T-helper 17 cell (primary cell): ENCODE measurements around the gene FTO. TPM values are rescaled to one million over a fixed set of nuclear protein-coding genes. Genes with fewer than 3 reads are reported as not detected.

Source experiments
- ATAC-seq: fragments of 150-1000 bp; cut with Tn5 transposase; 2 replicates; pipeline ENCODE4 v1.10.0; 2021; ENCODE audit warnings: mild to moderate bottlenecking, moderate library complexity
- DNase-seq, 3 donors: peaks; one replicate each; pipeline versions ENCODE4 v3.0.0 to v3.0.0-alpha.2; 2020 to 2021
- H3K9me3 ChIP-seq: one replicate; pipeline ENCODE4 v1.7.0; 2013; ENCODE audit warnings: low read length, mild to moderate bottlenecking; ENCODE audit not compliant: control insufficient read depth, poor library complexity, severe bottlenecking
- H3K27ac Mint-ChIP-seq: one replicate; pipeline ENCODE4 v1.8.0; 2022; ENCODE audit warnings: mild to moderate bottlenecking, moderate library complexity, mixed read lengths
- H3K27me3 Mint-ChIP-seq: one replicate; pipeline ENCODE4 v1.8.0; 2022; ENCODE audit warnings: mixed read lengths
- H3K36me3 Mint-ChIP-seq: one replicate; pipeline ENCODE4 v1.8.0; 2022; ENCODE audit warnings: low read depth, mixed read lengths
- H3K4me1 Mint-ChIP-seq: one replicate; pipeline ENCODE4 v1.8.0; 2022; ENCODE audit warnings: mild to moderate bottlenecking, mixed read lengths
- H3K4me3 Mint-ChIP-seq: one replicate; pipeline ENCODE4 v1.8.0; 2022; ENCODE audit warnings: mild to moderate bottlenecking, moderate library complexity, mixed read lengths
- total RNA-seq, 4 donors: library from RNA in 2 of 4; stranded (reverse) in 2 of 4; gene quantifications; one replicate each; pipeline ENCODE4 v1.2.3 and lab custom pipeline; 2022 to 2026

The FTO gene
- total RNA-seq, 2 donors from 2014 or later, result 53.0 to 53.3 TPM

DNA sequence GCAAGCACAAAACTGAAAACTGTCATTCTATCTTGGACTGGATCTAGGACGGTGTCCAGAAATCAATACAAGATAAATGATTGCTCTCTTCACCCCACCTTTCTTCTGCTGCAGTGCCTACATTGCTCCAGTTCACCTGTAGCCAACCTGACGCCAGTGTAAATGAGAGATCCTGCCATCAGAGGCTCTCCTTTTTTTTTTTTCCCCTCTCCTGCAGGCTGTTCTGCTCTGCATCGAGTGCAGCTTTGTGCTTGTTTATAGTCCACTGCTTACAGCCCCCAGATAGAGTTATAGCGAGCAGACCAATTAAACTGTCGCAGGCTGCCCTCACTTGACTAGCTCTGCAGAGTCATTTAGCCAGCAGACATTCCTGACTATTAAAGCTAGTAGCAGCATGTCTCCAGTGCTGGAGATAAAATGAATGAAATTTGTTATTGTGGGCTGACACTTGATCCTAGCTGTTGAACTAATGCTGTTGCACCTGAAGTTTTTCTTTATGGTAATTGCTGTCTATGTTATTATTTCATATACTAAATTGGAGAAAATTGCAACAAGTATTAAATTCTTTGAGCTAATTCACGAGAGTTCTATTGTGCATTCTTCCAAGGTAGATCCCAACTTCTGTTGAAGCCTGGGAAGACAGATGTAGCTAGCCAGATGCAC, 257.1 kb downstream of the FTO start:
- H3K27ac Mint-ChIP-seq, result no peak overlapping the region
- H3K4me3 Mint-ChIP-seq, result no peak overlapping the region
- no peaks in the 10 kb centered on the region for H3K27me3 Mint-ChIP-seq
- ATAC-seq (no peak), DNase-seq (no peak)
- H3K9me3 ChIP-seq, result no peaks in the 10 kb centered on the region
- H3K4me1 Mint-ChIP-seq, result peaks cover 3% of the 10 kb centered on the region
- peaks cover 6% of the 10 kb centered on the region for H3K36me3 Mint-ChIP-seq

DNA sequence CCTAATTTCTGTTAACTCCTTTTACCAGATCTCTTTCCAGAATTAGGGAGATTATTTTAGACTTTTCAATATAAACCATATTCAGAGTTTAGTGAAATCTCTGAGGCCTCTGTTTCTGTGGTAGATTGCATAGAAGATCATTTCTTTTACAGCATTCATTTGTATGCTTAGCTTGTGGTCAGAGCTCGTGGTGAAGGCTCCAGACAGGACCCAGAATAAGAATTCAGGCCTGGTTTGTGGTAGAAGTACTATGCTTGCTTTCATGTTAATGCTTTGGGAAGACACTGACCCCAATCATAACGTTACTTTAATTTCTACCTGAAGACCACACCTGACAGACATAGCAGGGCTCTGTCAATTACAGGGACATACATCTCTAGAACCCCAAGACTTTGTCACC, 258.1 kb downstream of the FTO start:
- Mint-ChIP-seq H3K27me3 (no peaks in the 10 kb centered on the region), H3K36me3 (peaks cover 6% of the 10 kb centered on the region), H3K27ac (no peak overlapping the region), H3K4me3 (no peak overlapping the region), H3K4me1 (no peaks in the 10 kb centered on the region)
- H3K9me3 ChIP-seq, result no peaks in the 10 kb centered on the region
- no peak for DNase-seq
- ATAC-seq, result no peak

DNA sequence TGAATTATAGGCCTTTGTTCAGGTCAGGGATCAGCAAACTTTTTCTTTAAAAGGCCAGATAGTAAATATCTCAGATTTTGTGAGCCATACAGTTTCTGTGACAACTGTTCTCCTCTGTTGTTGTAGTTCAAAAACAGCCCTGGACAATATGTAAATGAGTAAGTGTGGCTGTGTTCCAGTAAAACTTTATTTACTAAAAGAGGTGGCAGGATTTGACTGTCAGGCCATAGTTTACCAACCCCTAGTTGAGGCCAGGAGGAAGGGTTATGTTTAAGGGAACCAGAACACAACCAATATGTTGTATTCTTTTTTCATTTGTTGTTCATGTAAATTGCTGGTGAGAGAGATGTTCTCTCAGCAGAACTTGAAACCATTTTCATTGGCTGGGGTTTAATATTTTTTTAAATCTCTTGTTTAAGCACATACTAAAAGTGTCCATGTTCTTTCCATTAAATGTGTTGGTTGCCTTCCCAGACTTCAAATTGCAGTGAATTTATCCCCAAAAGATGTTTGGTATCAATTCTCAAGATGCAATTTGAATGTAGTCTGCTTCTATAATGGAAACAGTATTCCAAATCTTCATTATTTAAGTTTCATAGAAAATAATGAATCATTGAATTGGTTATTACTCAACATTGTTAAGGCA, 260.3 kb downstream of the FTO start:
- Mint-ChIP-seq H3K36me3 (peaks cover 6% of the 10 kb centered on the region), H3K4me1 (no peaks in the 10 kb centered on the region)

DNA sequence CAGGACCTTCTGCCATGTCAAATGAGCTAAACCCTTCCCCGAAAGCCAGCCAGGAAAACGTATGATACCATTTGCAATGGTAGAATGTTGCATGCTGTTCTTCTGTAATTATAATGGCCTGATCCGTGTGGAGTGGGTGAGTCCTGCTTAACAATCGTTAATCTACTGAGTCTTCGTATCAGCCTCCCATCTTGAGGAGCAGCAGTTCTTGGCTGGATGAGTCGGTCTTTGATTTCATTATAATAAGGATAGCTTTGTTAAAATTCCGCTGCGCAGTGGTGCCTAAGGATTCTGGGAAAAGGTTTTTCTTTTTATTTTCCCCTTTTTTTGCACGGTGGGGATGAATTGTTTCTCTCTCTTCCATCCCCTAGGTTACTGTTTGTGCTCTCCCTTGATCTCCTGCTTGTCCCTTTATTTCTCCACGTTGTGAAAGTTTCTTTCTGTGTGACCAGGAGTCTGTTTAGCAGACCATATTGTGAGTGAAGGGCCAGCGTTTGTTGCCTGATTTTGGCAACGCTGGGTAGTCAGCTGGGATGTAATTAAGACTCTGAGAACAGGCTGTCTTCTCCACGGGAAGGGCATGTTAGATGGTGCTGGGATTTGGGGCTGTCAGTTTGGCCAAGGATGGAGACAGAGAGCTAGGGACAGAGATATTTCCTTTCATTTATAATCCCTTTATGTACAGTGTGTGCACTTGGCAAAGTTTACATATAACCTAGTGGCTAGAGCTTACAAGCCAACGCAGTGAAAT, 263.0 kb downstream of the FTO start:
- Mint-ChIP-seq H3K4me3 (no peak overlapping the region), H3K27me3 (no peaks in the 10 kb centered on the region), H3K4me1 (peaks cover 4% of the 10 kb centered on the region), H3K36me3 (no peaks in the 10 kb centered on the region), H3K27ac (no peak overlapping the region)
- H3K9me3 ChIP-seq, result no peaks in the 10 kb centered on the region
- ATAC-seq, result no peak
- DNase-seq, result no peak

More for the DNA sequence above, 260.3 kb downstream of the FTO start:
- no peak overlapping the region for H3K27ac Mint-ChIP-seq
- H3K4me3 Mint-ChIP-seq, result no peak overlapping the region
- no peaks in the 10 kb centered on the region for H3K9me3 ChIP-seq
- no peaks in the 10 kb centered on the region for H3K27me3 Mint-ChIP-seq
- no peak for ATAC-seq
- no peak for DNase-seq

DNA sequence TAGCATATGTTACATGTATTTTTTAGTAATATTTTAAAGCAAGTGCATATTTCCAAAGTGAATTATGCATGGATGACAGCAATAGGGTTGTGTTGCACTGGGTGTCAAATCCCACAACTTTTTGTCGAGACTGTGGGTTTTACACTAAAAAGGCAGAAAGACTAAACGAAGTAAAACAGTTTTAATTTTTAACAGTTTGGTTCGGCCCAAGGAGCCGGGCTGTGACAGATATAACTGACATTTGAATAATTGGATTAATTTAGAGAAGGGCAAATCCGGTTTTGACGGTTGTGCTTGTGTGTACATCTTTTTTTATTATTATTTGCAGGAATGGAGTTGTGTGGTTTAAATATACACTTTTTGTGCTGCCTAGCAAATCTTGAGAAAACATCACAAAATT, 263.6 kb downstream of the FTO start:
- peaks cover 4% of the 10 kb centered on the region for H3K4me1 Mint-ChIP-seq
- no peak for DNase-seq
- no peak for ATAC-seq
- H3K9me3 ChIP-seq, result no peaks in the 10 kb centered on the region
- H3K36me3 Mint-ChIP-seq, result no peaks in the 10 kb centered on the region
- no peak overlapping the region for H3K4me3 Mint-ChIP-seq
- H3K27ac Mint-ChIP-seq, result no peak overlapping the region
- H3K27me3 Mint-ChIP-seq, result no peaks in the 10 kb centered on the region

DNA sequence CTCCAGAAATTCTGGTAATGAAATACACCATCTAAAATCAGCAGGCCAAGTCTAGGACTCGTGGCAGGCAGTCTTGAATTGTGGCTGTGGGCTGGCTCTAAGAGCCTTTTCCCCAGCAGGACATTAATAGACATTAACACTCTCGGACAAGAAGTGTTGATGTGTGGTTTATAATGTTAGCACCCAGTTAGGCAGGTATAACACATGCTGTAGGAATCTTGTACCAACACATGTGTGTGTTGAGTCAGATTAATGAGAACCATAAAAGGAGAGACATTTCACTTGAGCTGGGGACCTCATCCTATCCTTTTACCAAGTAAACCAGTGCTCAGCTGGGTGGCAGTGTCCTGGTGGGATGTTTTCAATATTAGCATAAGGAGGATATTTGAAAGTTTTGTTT, 264.5 kb downstream of the FTO start:
- Mint-ChIP-seq H3K4me3 (no peak overlapping the region), H3K4me1 (peaks cover 7% of the 10 kb centered on the region), H3K27ac (peak overlapping the region; percentile 4), H3K27me3 (no peaks in the 10 kb centered on the region), H3K36me3 (no peaks in the 10 kb centered on the region)
- H3K9me3 ChIP-seq, result no peaks in the 10 kb centered on the region
- DNase-seq (no peak), ATAC-seq (no peak)

DNA sequence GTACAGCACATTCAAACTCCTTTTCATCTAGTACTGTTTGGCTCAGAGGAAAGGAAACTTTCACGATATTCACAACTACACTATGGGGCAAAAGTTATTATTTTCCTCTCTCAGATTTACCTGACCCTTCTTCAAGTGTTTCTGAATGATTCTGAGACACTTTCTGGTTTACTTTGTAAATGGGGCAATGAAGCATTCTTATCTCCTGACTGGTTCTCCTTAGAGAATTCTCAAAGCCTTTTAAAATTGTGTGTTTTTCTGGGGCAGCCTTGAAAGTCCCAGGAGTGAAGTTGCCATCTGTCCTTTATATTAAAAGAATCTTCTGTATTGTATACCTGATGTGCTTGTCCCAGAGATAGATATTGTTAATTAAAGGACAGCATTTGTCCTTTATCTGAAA, 264.9 kb downstream of the FTO start:
- Mint-ChIP-seq H3K36me3 (no peaks in the 10 kb centered on the region), H3K27ac (peak overlapping the region; percentile 4), H3K4me3 (no peak overlapping the region), H3K4me1 (peaks cover 8% of the 10 kb centered on the region), H3K27me3 (no peaks in the 10 kb centered on the region)
- ATAC-seq, result no peak
- no peaks in the 10 kb centered on the region for H3K9me3 ChIP-seq
- DNase-seq, result no peak

DNA sequence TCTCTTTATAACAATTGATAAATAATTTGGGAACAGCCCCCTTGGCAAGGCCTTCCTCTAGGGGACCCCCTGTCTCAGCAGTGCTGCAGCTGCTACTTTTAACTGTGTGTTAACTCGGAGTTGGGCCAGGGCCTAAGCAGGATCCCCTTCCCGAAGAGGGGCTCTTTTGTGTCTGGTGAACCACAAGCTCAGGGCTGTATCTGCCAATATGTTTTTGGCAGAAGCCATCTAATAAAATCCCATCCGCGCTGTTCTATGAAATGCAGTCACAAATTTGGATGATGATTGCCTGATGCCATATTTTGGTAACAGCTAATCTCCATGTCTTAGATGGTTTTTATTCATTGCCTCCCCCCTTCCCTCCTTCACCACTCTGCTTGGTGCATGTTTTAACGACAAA, 267.7 kb downstream of the FTO start:
- DNase-seq, result no peak
- no peaks in the 10 kb centered on the region for H3K9me3 ChIP-seq
- H3K27ac Mint-ChIP-seq, result no peak overlapping the region
- peaks cover 8% of the 10 kb centered on the region for H3K4me1 Mint-ChIP-seq
- no peak overlapping the region for H3K4me3 Mint-ChIP-seq
- H3K36me3 Mint-ChIP-seq, result no peaks in the 10 kb centered on the region
- ATAC-seq, result no peak
- H3K27me3 Mint-ChIP-seq, result no peaks in the 10 kb centered on the region

DNA sequence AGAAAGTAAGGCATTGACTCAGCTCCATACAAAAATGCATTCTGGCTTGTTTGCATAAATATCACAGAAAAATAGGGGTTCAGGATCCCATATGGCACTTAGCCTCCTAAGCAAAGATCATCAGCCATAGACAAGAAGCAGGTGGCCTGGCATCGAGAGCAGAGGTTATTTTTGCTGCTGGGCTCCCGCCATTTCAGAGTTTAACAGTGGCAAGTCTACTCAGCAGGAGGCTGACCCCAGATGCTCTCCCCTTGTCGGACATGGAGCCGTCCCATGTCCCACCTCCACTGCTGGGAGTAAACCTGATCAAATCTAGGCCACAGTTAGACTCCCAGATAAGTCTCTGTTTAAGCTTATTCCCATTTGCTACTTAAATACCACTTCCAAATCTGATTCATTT, 269.1 kb downstream of the FTO start:
- ATAC-seq (no peak), DNase-seq (no peak)
- Mint-ChIP-seq H3K4me1 (peaks cover 8% of the 10 kb centered on the region), H3K27me3 (no peaks in the 10 kb centered on the region), H3K27ac (no peak overlapping the region), H3K4me3 (no peak overlapping the region), H3K36me3 (no peaks in the 10 kb centered on the region)
- no peaks in the 10 kb centered on the region for H3K9me3 ChIP-seq

DNA sequence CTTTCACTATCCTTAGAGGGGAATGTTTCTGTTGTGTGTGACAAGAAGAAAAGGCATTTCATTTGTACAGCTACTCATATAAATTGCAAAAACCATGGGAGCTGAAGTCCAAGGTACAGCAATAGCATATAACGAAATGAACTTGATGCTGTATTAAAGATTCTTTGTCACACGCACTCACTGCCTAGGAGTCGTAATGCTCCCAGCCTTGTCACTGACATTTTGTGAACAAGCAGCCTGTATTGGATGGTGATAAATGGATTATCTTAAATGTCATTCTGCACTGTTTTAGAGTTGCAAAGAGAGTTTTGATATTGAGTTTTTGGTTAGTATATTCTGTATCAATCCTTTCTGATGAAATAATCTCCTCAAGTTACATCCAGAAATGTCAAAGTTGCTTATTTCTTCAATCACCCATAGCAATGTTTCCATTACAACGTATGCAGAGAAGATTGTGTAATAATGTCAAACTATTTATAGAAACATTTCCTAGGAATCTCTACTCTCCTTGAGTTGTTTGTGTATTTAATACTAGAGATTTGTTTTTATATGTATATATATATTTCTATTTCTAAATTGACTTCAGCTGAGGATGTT, 270.6 kb downstream of the FTO start:
- no peak for DNase-seq
- Mint-ChIP-seq H3K27ac (no peak overlapping the region), H3K27me3 (no peaks in the 10 kb centered on the region), H3K4me1 (peaks cover 6% of the 10 kb centered on the region), H3K4me3 (no peak overlapping the region), H3K36me3 (no peaks in the 10 kb centered on the region)
- no peak for ATAC-seq
- H3K9me3 ChIP-seq, result no peaks in the 10 kb centered on the region

DNA sequence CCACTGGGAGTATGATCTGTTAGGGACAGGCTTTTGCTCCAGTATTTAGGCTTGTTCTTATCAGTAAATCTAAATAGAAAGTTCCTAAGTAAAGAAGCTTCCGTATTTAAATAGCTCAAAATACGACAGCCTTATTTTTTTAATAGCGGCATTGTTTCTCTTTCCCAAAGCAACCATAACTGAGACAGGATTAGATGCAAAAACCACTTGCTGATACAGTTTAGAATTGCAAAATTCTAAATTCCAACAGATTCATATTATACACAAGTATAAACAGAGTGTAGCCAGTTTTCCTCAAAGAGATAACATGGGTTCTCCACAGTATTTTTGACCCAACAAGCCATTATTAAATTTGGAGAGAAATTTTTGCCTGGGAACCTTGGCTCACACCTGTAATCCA, 276.7 kb downstream of the FTO start:
- ATAC-seq, result no peak
- Mint-ChIP-seq H3K27me3 (no peaks in the 10 kb centered on the region), H3K4me1 (peaks cover 3% of the 10 kb centered on the region), H3K27ac (no peak overlapping the region), H3K4me3 (no peak overlapping the region), H3K36me3 (peaks cover 2% of the 10 kb centered on the region)
- H3K9me3 ChIP-seq, result no peaks in the 10 kb centered on the region
- DNase-seq, result no peak

DNA sequence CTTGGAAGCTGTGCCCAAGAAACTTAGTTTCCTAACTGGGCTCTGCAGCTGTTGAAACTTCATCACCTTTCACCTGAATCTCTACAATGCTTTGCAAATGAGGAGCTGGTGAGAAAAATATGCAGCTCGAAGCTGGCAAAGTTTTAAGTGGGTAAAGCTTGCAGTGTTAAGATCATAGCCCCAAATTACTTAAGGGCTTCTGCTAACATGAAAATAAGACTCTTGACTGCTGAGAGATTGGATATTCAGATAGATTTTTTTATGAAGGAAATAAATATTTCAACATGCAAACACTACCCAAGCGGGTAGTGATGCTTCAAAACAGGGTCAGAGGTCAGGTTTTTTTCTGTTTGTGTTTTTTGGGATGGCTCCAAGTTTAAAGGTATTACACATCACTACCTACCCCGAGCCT, 278.7 kb downstream of the FTO start:
- ATAC-seq (no peak), DNase-seq (no peak)
- H3K27ac Mint-ChIP-seq, result no peak overlapping the region
- no peak overlapping the region for H3K4me3 Mint-ChIP-seq
- H3K36me3 Mint-ChIP-seq, result peaks cover 2% of the 10 kb centered on the region
- peaks cover 3% of the 10 kb centered on the region for H3K4me1 Mint-ChIP-seq
- H3K27me3 Mint-ChIP-seq, result no peaks in the 10 kb centered on the region
- no peaks in the 10 kb centered on the region for H3K9me3 ChIP-seq

DNA sequence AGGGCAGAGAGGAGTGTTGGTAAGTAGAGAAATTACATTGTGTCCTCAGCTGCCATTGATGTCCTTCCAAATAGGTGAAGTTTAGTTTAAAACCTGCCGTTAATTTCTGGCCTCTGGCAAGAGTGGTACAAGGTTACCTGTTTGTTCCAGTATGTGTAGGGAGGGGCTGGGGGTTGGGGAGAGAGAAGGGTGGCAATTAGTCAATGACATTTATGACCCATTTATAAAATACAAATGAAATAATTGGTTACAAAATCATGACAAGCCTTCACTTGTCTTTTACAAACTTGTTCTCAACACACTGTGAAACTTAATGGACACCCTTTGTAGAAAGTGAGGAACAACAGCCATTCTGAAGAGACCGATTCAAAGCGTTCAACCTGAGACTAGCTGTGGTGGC, 281.0 kb downstream of the FTO start:
- no peaks in the 10 kb centered on the region for H3K9me3 ChIP-seq
- Mint-ChIP-seq H3K27me3 (no peaks in the 10 kb centered on the region), H3K4me3 (no peak overlapping the region), H3K4me1 (peaks cover 6% of the 10 kb centered on the region), H3K27ac (no peak overlapping the region), H3K36me3 (peaks cover 2% of the 10 kb centered on the region)
- no peak for DNase-seq
- ATAC-seq, result no peak
